ENCODE measurements around the gene ERC2.

The ERC2 gene

DNA sequence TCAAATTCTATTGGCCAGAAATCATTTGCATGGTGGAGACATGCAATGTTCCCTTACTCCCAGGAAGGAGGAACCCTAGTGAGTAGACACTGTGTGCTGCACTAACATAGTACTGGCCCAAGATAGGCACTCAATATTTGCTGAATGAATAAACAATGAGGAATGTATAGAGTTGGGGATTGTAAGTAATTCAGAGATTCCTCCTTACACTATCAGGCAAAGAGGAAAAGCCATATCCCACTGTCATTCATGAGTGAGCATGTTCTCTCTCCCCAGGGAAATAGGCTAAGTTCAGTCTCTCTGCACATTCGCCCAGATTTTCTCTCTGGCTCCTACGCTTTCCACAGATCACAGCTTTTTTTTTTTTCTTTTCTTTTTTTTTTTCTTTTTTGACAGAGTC lies 826.3 kb downstream of the ERC2 start:
- no peak for DNase-seq (ENCODE audit: low read depth)
- H3K4me3 ChIP-seq (ENCODE audit: low read depth, low read length): no peak overlapping the region
- TF ChIP-seq, protein P1, sequence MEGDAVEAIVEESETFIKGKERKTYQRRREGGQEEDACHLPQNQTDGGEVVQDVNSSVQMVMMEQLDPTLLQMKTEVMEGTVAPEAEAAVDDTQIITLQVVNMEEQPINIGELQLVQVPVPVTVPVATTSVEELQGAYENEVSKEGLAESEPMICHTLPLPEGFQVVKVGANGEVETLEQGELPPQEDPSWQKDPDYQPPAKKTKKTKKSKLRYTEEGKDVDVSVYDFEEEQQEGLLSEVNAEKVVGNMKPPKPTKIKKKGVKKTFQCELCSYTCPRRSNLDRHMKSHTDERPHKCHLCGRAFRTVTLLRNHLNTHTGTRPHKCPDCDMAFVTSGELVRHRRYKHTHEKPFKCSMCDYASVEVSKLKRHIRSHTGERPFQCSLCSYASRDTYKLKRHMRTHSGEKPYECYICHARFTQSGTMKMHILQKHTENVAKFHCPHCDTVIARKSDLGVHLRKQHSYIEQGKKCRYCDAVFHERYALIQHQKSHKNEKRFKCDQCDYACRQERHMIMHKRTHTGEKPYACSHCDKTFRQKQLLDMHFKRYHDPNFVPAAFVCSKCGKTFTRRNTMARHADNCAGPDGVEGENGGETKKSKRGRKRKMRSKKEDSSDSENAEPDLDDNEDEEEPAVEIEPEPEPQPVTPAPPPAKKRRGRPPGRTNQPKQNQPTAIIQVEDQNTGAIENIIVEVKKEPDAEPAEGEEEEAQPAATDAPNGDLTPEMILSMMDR (IDR thresholded peaks at IDR 0.05; ENCODE audit: control insufficient read depth, extremely low read depth, insufficient read depth): no peak

DNA sequence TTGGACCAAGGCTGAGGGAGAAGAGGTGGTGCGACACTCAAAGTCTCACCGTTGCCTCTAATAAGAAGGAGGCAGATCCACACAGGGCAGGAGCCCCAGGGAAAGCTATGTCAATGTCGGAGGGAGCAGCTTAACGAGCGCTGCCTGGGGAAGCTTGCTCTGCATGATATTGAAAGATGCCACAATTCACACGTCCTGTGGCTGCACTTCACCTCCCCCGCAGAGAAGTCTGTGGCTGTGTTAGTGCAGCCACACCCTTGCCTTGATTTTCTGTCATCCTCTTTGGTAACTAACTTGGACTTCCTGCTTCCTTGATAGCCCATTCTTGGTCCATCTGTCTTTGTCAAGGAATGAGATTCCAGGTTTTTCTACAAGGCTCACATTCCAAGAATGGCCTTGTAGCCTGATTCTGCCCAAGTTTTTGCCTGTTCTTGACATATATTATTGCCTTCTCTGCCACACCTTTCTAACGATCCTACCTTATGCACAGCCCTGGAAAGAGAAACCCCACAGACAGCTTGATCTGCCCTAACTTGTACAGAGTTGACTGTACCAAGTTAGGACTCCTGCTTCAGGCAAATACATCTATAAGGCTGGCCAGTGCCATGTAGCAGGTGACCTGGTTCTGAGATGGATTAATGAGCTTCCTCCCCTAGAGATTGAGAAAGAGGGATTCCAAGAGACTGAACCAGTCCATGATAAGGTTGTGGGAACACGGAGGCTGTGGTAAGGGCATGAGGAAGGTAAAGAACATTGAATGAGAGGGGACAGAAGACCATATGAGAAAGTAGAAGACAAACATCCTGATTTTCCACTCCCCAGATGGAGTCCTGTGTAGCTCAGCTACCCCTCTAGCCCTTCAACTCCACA lies 828.1 kb downstream of the ERC2 start:
- TF ChIP-seq, protein P1 (IDR thresholded peaks at IDR 0.05; ENCODE audit: control insufficient read depth, extremely low read depth, insufficient read depth): no peak
- no peak for DNase-seq (ENCODE audit: low read depth)

DNA sequence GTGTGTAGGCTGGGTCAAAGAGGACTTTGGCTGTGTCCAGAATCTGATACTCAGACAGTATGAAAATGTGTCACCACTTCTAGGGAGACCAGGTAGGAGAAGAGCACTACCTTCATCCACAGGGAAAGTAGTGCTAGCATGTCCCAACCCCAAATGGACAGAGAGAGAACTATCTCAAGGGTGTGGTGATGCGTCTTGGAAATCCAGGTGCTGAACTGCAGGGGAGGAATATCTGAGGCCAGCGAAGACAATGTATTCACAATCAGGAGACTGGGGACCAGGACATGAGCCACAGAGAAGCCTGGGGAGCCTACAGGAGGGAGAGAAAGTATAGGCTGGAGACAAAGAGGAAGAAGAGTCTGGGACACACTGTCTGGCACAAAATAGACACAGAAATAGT lies 829.1 kb downstream of the ERC2 start:
- DNase-seq (ENCODE audit: low read depth): no peak
- no peak overlapping the region for H3K4me3 ChIP-seq (ENCODE audit: low read depth, low read length)
- TF ChIP-seq, protein P1 (IDR thresholded peaks at IDR 0.05; ENCODE audit: control insufficient read depth, extremely low read depth, insufficient read depth): no peak

More for the DNA sequence above, 828.1 kb downstream of the ERC2 start:
- H3K4me3 ChIP-seq (ENCODE audit: low read depth, low read length): no peak overlapping the region

DNA sequence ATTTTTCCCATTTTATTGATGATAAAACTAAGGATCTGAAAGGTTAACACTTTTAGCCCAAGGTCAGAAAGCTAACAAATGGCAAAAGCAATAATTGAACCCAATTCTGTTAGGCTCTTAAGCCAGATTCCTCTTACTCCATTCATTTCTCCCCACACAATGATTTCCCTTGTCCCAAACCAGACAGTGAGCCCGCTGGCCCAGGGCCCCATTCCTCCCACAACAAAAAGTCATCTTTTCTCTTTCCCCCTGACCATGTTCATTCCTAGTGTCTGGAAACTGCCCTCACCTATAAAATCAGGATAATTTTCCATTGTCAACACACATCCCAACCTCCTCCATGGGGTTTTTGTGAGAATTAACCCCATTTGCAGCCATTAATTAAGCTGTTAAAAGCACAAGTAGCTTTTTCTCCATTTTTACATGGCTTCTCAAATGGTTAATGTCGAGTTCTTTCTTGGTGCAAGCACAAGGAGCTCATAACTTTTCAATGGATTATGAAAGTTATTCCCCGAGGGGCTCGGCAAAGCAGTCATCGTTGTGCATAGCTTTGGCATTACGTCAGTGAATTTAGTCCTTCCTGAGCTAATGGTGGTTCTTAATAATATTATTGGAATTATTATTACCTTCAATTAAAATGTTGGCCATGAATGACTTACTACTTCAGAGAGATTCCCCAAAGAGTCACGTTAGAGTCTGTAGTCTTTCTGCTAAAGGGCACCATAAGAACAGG lies 830.2 kb downstream of the ERC2 start:
- no peak for DNase-seq (ENCODE audit: low read depth)
- no peak overlapping the region for H3K4me3 ChIP-seq (ENCODE audit: low read depth, low read length)
- TF ChIP-seq, protein P1 (IDR thresholded peaks at IDR 0.05; ENCODE audit: control insufficient read depth, extremely low read depth, insufficient read depth): no peak

DNA sequence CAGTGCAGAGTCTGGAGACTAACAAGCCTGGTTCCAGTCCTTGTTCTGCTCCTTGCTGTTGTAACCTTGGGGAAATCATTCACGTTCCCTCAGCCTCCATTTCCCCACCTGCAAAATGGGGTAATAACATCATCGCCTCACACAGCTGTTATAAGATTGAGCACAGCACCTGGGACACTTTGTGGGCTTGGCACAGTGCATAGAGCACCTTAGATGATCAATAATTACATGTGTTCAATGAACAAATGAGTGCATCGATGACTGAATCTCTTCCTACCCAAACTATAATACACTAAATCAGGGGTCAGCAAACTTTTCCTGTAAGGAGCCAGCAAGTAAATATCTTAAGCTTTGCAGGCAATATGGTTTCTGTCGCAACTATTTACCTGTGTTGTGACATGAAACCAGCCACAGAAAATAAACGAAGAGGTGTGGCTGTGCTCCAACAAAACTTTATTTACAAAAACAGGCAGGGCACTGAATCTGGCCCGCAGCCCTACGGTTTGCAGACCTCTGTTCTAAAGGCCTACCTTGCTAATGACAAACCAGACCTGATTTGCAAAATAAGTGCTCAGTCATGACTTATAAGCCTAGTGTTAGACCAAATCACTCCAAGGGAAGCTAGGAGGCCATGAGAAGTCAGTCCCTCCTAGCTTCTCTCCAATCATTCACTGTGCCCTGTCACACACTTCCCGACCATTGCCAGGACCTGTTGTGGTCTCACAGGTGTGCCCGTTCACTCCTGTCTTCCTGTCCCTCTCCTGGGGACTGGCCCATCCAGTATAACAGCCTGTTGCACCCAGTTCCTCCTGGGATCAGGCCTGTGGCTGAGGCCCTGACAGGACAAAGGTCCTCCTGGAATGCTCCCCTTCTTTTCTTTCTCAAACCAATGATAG lies 831.7 kb downstream of the ERC2 start:
- no peak overlapping the region for H3K4me3 ChIP-seq (ENCODE audit: low read depth, low read length)
- DNase-seq (ENCODE audit: low read depth): no peak
- TF ChIP-seq, protein P1 (IDR thresholded peaks at IDR 0.05; ENCODE audit: control insufficient read depth, extremely low read depth, insufficient read depth): no peak

DNA sequence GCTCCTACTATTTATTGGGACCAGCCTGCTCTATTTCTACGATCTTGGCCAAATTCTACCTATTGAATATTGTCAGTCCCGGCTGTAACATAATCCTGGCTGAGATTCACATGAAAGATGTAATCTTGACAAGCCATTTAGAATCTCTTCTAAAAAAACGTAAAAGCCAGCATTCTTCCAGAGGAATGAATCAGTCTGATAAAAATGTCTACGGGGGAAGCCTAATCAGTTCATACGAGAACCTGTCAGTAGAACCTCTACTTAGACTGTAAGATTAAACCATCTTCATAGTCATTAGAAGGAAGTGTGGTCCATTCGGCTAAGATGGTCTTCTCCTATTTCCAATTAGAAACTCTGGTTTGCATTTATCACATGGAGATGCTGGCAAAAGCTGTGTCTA lies 833.9 kb downstream of the ERC2 start:
- TF ChIP-seq, protein P1 (IDR thresholded peaks at IDR 0.05; ENCODE audit: control insufficient read depth, extremely low read depth, insufficient read depth): no peak
- H3K4me3 ChIP-seq (ENCODE audit: low read depth, low read length): no peak overlapping the region
- no peak for DNase-seq (ENCODE audit: low read depth)

All from LNCaP clone FGC (cell line).